Activated T-cell treated with anti-CD3 and anti-CD28 coated beads, Interleukin-2, amount 50 U/mL, for 48 hours (primary cell): ENCODE measurements around the gene PLAGL2.

Source experiments
- DNase-seq, 2 experiments: peaks; one replicate each; pipeline ENCODE4 v3.0.0-alpha.2; 2020

PLAGL2 gene

DNA sequence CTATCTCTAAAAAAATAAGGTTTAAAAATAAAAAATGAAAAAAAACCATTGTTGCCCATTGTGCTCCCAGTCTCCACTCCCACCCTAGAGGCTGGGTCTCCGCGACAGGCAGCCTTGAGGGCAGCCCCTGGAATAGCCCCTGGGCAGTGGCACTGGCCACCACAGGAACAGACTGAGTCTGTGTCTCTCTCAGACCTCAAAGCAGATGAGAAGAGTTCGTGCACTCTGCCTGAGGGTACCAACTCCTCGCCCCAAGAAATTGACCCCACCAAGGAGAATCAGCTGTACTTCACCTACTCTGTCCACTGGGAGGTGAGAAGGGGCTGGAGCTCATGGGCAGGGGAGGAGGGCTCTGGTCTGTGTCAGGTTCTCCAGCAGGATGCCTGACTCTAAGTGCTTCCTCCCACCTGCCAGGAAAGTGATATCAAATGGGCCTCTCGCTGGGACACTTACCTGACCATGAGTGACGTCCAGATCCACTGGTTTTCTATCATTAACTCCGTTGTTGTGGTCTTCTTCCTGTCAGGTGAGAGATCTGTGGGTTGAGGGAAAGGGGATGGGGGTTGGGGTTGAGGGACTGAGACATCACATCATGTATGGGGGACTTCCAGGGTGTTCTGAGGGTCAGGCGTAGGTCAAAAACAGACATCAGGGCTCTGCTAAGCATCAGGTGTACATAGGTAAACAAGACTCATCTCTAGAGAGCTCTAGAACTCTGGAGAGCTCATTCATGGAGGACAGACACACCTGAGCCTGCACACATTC is 62.5 kb downstream of the PLAGL2 start:
- no peak for DNase-seq

DNA sequence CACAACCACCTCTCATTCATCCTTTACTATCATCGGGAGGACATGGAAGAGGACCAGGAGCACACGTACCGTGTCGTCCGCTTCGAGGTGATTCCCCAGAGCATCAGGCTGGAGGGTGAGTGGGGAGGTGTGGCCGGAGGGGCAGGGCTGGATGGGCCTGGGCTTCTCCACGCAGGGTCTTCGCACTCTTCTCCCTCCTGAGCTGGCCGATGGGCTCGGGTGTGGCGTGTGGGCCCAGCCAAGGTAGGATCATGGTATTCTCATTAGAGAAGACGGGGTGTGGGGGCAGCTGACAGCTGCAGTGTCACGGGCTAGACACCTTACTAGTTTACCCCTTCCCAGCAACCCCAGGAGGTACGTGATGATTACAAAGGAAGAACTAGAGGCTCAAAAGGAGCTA is 64.6 kb downstream of the PLAGL2 start:
- no peak for DNase-seq
